GM18508 (cell line): ENCODE measurements around the gene ATP2B2.
"Not testable (repeated sequence)": the region's sequence is repeated elsewhere in the genome, so short reads cannot be mapped to it uniquely, and the experiment has no call there.

Experiments
- ATAC-seq: cut with Tn5 transposase; IDR thresholded peaks from one replicate; pipeline ENCODE4 v1.9.1; 2021; ENCODE audit warnings: moderate number of reproducible peaks; ENCODE audit not compliant: insufficient read depth, unreplicated experiment

Gene ATP2B2

GRCh38 chr3:10505050-10505790, at the start of gene ATP2B2:
Gene ATP2B2 (minus strand): TSS chr3:10505586. CDS start chr3:10449543, 56,043 bp downstream.
- ATAC-seq = no peak

- ATAC-seq = no peak
Observed at GRCh38 chr3:10554746-10555145, 49.4 kb upstream of the ATP2B2 start.

GRCh38 chr3:10554236-10554611, 48.8 kb upstream of the ATP2B2 start:
- ATAC-seq = no peak

- no peak for ATAC-seq
Observed at GRCh38 chr3:10553591-10554235, 48.3 kb upstream of the ATP2B2 start.

GRCh38 chr3:10552631-10552943, 47.2 kb upstream of the ATP2B2 start:
- no peak for ATAC-seq

GRCh38 chr3:10551821-10552630, 46.6 kb upstream of the ATP2B2 start:
- ATAC-seq = no peak

DNA sequence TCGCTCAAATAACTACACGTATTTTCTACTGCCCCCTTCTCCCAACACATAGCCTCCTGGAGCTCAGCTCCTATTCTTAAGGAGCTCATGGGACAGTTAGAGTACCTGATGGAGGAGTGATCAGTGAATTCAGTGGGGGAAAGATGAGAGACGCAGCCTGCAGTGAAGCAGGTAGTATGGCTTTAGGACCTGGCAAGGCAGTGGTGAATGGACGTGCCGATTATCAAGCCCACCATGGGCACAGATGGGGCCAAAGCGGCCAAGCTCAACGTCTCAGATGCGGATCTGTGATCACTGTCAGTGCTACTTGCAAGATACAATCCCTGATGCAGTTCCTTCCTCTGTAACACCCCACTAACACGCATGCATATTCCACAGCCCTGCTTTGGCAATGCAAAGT, 45.8 kb upstream of the ATP2B2 start:
- ATAC-seq = no peak

DNA sequence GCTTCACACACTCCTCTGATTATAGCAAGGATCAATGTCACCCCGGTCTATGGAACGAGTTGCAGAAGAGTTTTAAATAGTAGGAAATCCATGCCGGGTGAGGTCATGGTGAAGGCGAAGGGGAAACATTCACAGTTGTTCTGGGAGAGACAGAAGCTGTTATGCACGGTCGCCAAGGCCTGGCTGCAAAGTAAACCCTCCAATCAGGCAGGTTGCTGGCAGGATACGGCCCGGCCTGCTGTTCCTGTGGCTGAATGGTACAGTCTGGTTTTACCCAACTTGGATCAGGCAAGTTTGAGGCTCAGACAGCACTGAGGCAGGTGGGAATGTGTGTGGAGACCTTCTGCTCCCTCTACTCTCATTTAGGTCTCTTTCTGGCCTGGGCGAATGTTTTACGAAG, 45.3 kb upstream of the ATP2B2 start:
- ATAC-seq = no peak

DNA sequence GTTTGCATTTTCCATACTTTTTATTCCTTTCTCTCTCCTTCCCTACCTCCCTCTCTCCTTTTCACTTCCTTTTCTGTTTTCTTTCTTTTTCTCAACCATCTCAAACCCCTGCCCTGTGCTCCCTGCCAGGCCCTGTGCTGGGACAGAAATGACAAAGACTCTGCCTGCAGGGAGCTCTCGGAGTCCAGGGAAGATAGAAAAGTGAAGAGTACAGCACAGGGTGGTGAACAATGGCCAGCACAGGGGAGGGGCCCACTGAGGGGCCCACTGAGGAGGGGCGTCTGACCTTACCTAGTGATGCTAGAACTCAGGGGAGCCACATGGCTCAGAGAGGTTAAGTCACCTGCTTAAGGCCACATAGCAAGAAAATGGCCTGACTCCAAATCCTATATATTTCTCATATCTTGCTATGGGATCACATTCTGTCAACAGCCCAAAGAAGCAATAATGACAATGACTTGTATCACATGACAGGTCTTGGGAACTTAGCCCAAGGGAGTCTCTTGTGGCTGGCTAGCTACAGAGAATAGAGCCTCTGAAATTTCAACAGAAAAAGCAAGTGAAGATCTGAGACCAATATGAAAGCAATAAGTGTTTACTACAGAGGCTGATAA, 44.3 kb upstream of the ATP2B2 start:
- ATAC-seq = no peak

- no peak for ATAC-seq
Observed at GRCh38 chr3:10548992-10549391, 43.6 kb upstream of the ATP2B2 start.

DNA sequence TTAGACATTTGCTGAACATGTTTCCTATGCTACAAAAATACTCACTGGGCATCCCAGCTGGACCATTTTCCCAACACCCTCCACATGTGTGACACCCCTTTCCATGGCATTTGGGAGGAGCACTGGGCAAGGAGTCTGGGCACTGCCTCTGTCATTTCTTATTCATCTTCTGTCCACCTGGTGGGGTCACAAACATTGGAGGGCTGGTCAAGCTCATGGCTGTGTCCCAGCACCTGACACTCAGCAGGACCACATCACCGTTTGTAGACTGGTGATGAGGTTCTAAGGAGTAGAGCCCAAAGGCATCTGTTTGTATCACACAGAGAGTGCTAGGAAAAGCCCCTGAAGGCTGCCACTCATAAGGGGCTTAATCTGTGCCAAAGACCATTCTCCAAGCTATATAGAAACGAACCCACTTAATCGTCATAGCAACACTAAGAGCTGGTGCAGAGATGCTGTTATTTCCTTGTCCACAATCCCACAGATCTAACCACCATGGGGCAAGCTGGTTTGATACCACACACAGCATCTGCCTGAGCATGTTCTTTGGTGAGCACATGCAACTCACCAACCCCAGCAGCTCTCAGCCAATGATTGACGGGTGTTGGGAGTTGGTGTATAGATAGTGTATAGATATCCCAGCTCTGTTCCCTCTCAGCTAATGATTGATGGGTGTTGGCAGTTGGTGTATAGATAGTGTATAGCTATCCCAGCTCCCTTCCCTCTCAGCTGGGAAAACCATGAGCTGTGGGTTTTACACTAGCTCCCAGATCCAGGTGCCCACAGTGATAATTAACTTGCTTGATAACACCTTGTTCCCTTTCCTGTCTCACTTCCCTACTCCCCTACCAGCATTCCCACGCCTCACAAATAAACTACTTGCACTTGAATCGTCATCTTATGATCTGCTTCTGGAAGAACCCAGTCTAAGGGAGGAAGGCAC, 42.7 kb upstream of the ATP2B2 start:
- ATAC-seq = no peak

DNA sequence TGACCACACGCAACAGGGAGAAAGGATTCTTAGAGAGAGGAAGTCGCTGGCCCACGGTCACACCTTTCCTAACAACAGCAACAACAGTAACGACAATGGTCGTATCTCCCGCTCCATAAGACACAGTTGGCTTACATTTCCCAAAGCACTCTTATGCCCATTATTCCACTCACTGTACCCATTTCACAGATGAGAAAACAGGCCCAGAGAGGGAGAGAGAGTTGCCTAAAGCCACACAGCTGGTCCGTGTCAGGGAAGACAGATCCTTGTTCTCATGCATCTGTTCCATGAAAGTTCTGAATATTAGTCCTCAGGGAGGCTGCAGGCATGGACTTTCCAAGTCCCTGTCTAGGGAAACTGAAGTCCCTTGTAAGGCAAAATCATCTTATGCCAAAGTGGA, 42.0 kb upstream of the ATP2B2 start:
- ATAC-seq = no peak

DNA sequence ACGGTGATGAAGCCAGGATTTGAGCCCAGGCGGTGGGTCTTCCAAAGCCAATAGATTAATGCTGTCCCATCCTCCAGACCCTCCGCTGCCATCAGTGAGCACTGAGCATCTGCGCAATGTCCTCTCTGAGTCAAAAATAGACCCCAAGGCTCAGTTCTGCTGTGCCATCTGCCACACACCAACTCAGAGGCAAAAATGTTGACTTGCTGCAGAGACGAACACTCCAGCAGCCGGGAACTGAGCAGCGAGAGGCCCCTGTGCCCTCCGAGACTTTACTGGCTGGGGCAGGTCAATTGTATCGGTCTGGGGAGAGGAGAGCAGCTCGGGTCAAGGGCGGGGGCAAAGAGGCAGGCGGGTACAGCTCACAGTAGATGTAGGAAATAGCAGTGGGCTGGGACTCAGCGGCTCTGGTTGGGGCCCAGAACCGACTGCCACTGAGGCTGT, 41.5 kb upstream of the ATP2B2 start:
- no peak for ATAC-seq

GRCh38 chr3:10546181-10546624, 40.8 kb upstream of the ATP2B2 start:
- ATAC-seq = no peak

DNA sequence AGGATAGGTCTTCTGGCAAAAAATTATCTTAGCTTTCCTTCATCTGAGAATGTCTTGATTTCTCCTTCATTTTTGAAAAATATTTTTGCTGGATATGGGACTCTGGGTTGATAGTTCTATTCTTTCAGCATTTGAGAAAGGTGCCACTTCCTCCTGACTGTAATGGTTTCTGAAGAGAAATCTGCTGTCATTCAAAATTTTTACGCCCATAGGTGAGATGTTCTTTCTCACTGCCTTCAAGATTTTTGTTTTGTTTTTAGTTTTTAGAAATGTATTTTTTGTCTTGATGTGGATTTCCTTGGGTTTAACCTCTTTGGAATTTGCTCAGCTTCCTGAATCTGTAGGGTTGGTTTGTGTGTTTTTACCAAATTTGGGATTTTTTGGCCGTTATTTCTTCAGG, 37.1 kb upstream of the ATP2B2 start:
- ATAC-seq = no peak

DNA sequence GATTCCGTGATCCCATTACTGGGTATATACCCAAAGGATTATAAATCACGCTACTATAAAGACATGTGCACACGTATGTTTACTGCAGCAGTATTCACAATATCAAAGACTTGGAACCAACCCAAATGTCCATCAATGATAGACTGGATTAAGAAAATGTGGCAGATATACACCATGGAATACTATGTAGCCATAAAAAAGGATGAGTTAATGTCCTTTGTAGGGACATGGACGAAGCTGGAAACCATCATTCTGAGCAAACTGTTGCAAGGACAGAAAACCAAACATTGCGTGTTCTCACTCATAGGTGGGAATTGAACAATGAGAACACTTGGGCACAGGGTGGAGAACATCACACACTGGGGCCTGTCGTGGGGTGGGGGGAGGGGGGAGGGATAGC, 35.0 kb upstream of the ATP2B2 start:
- not testable (repeated sequence) for ATAC-seq

DNA sequence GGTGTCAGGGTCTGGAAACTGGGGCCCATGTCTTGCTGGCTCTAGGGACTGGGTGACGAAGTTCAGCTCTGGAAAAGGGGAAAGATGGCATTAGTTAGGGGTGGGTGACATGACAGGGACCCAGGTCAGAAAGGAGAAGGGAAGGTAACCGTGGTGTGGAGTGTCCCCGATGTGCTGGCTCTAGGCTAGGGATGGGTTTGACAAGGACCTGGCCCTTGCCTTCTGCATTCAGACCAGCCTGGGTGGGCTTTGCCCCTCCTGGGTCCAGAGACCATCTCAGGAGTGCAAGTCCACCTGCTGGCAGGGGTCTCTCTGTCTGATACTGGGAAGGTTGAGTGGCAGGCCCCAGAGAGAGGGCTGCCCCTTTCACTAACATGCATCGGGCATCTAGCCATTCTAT, 28.7 kb upstream of the ATP2B2 start:
- ATAC-seq = no peak

DNA sequence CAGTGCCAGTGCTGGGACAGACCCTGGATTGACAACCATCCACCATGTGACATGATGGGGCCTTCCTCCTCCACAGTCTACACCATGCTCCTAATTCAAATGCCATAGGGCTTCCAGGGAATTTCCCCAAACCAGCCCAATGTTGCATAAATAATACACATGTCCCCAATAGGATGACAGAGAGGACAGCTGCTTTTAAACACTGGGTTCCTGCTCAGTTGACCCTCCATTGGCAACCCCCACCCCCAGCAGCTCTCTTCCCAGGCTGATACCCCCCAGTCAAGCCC, 28.3 kb upstream of the ATP2B2 start:
- no peak for ATAC-seq

- ATAC-seq = no peak
Observed at GRCh38 chr3:10532939-10533736, 27.8 kb upstream of the ATP2B2 start.
